Activated CD4-positive, alpha-beta T cell treated with anti-CD3 and anti-CD28 coated beads, Interleukin-2, Interleukin-4, amounts not matched to agents 100 ng/mL and 50 ng/mL, durations not matched to agents 16 hours and 8 hours (primary cell): ENCODE results near the gene POGZ.
"Not testable (repeated sequence)": the region's sequence is repeated elsewhere in the genome, so short reads cannot be mapped to it uniquely, and the experiment has no call there.

ENCODE experiments used
- DNase-seq: peaks from one replicate; pipeline ENCODE4 v3.0.0-alpha.2; 2020; ENCODE audit warnings: low spot score

Gene POGZ

GRCh38 chr1:151419819-151420218, 39.5 kb downstream of the POGZ start:
- no peak for DNase-seq

GRCh38 chr1:151418081-151418480, 41.2 kb downstream of the POGZ start:
- no peak for DNase-seq

- DNase-seq = no peak
Measured at GRCh38 chr1:151416231-151416630, 43.1 kb downstream of the POGZ start.

- DNase-seq = no peak
Measured at GRCh38 chr1:151411884-151412283, 47.4 kb downstream of the POGZ start.

GRCh38 chr1:151408891-151409290, 50.4 kb downstream of the POGZ start:
- DNase-seq = no peak

GRCh38 chr1:151407304-151407703, 52.0 kb downstream of the POGZ start:
- no peak for DNase-seq

GRCh38 chr1:151406176-151406575, 53.1 kb downstream of the POGZ start:
- no peak for DNase-seq

- DNase-seq = no peak
Measured at GRCh38 chr1:151405187-151405951, 53.9 kb downstream of the POGZ start.

- DNase-seq = no peak
Measured at GRCh38 chr1:151403612-151404011, 55.7 kb downstream of the POGZ start.

GRCh38 chr1:151402764-151403163, 56.5 kb downstream of the POGZ start:
- no peak for DNase-seq

- DNase-seq = no peak
Measured at GRCh38 chr1:151401860-151402259, 57.4 kb downstream of the POGZ start.

- DNase-seq = no peak
Measured at GRCh38 chr1:151401125-151401788, 58.0 kb downstream of the POGZ start.

GRCh38 chr1:151399324-151400171, 59.7 kb downstream of the POGZ start, which contains the start of gene PSMB4:
TSS of gene PSMB4 (plus strand) at chr1:151399573. CDS start at chr1:151399588, 15 bp downstream.
- DNase-seq = peak; percentile 91

GRCh38 chr1:151396265-151396664, 63.0 kb downstream of the POGZ start:
- not testable (repeated sequence) for DNase-seq

GRCh38 chr1:151393583-151393982, 65.7 kb downstream of the POGZ start:
- DNase-seq = no peak

GRCh38 chr1:151391079-151391563, 68.2 kb downstream of the POGZ start:
- DNase-seq = no peak

GRCh38 chr1:151390221-151391078, 68.8 kb downstream of the POGZ start:
- DNase-seq = not testable (repeated sequence)

GRCh38 chr1:151386002-151386401, 73.3 kb downstream of the POGZ start:
- no peak for DNase-seq

- no peak for DNase-seq
Measured at GRCh38 chr1:151384584-151384983, 74.7 kb downstream of the POGZ start.

- DNase-seq = no peak
Measured at GRCh38 chr1:151377150-151377884, 82.0 kb downstream of the POGZ start.

- DNase-seq = no peak
Measured at GRCh38 chr1:151373196-151373595, 86.1 kb downstream of the POGZ start.
